DMS114 treated with DMSO at 0.1 percent for 48 hours (cell line): Measurements from ENCODE around the gene ZNF883.

Source experiments
- DNase-seq: peaks from one replicate; lab custom pipeline; 2025; ENCODE audit not compliant: unreplicated experiment; lab: John Stamatoyannopoulos, UW

The ZNF883 gene

GRCh38 chr9:112921549-112921948 lies 90.4 kb downstream of the ZNF883 start:
- DNase-seq: peak; percentile 32

GRCh38 chr9:112917987-112918362 lies 94.0 kb downstream of the ZNF883 start:
- DNase-seq: no peak

- no peak for DNase-seq
Observed at GRCh38 chr9:112917047-112917986, 94.7 kb downstream of the ZNF883 start.

GRCh38 chr9:112914524-112914923 lies 97.5 kb downstream of the ZNF883 start:
- no peak for DNase-seq

- DNase-seq: no peak
Observed at GRCh38 chr9:112913326-112913725, 98.7 kb downstream of the ZNF883 start.

GRCh38 chr9:112912636-112913035 lies 99.4 kb downstream of the ZNF883 start:
- DNase-seq: no peak

GRCh38 chr9:112911736-112912135 lies 100.3 kb downstream of the ZNF883 start:
- no peak for DNase-seq
